ENCODE results near the gene ETFB.

The ETFB gene

DNA sequence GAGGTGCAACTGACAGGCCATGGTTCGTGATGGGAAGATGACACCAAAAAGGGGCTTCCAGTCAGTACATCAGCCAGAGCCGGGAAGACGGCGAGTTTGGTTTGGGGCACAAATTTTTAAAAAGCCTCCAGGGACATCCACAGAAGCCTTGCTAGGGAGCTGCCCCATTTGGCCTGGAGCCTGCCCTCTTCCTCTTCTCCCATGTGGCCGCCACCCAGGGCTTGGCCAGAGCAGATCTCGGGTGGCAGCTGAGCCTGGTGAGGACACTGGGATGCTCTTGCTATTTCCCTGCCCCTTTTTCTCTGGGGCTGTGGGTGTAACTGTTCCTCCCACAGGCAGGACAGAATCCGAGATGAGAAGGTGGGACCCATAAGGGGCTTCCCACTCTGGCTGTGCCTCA lies 8.2 kb downstream of the ETFB start:
- no peak for DNase-seq (ENCODE audit: extremely low read depth, low read depth)
- TF ChIP-seq, protein P1, sequence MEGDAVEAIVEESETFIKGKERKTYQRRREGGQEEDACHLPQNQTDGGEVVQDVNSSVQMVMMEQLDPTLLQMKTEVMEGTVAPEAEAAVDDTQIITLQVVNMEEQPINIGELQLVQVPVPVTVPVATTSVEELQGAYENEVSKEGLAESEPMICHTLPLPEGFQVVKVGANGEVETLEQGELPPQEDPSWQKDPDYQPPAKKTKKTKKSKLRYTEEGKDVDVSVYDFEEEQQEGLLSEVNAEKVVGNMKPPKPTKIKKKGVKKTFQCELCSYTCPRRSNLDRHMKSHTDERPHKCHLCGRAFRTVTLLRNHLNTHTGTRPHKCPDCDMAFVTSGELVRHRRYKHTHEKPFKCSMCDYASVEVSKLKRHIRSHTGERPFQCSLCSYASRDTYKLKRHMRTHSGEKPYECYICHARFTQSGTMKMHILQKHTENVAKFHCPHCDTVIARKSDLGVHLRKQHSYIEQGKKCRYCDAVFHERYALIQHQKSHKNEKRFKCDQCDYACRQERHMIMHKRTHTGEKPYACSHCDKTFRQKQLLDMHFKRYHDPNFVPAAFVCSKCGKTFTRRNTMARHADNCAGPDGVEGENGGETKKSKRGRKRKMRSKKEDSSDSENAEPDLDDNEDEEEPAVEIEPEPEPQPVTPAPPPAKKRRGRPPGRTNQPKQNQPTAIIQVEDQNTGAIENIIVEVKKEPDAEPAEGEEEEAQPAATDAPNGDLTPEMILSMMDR (IDR thresholded peaks at IDR 0.05; ENCODE audit: low read depth, low read length) = no peak

DNA sequence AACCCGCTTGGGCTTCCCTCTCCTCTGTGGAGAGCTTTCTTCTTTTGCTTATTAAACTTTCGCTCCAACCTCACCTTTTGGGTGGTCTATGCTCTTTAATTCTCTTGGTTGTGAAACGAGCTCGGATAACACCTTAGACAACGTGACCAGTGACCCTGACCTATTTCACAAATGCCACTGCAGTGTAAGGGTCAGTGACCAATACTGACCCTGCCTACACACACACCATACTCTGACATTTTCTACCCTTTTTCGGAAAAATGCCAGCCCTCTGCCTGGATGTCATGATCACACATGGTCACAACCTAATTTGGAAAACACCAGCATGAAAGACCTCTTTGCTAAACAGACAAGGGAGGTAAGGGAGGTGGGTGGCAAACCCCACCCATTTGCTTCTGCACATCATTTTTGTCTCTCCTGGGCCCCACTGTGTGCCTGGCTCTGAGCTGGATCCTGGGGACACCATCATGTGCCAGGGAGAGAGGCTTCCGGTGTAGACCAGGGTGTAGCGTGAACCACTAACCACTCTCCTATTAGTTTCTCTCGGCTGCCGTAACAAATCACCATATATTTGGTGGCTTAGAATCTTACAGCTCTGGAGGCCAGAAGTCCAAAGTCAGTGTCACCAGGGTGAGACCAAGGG lies 9.9 kb downstream of the ETFB start:
- TF ChIP-seq, protein P1 (IDR thresholded peaks at IDR 0.05; ENCODE audit: low read depth, low read length) = no peak

DNA sequence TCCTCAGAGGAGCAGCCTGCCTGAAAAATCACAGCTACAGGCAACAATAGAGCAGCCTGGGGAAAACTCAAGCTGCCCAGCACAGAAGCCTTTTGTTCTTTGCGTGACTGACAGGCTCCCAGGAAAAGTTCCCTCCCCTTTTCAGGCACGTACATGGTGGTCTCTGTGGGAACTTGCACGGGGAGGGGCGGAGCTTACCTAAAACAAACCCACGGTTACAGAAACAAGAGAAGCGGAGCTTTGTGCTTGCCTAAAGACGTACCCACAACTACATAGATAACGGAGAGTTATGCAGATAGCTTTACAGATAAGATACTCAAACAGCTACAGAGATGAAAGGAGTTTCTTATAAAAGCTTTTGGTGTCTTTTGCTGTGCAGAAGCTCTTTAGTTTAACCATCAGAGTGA lies 11.4 kb downstream of the ETFB start:
- DNase-seq (ENCODE audit: extremely low read depth, low read depth) = no peak
- TF ChIP-seq, protein P1 (IDR thresholded peaks at IDR 0.05; ENCODE audit: low read depth, low read length) = no peak

More for the DNA sequence above, 9.9 kb downstream of the ETFB start:
- no peak for DNase-seq (ENCODE audit: extremely low read depth, low read depth)

DNA sequence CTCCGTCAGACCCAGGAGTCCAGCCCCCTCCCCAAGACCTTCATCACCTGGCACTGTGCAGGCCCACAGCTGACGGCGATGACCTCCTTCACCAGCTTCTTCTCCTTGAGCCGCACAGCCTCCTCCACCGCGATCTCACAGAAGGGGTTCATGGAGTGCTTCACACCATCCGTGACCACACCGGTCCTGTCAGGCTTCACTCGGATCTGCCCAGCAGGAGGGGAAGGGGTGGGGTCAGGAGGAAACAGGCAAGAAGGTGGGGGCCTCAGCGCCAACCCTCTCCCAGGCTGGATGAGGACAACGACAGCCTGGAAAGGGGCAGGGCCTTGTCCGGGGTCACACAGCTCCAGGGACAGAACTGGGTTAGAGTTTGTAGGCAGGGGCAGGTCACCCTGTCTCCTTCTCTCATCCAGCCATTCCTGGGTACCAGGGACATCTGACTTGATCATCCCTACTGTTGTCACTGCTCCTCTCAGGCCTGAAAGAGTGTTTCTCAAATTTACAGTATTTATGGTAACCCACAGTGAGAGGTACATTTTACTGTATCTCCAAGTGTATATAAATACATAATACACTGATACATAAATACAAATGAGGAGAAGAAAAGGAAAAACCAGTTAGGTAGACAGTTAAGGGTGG lies 12.0 kb downstream of the ETFB start:
- no peak for DNase-seq (ENCODE audit: extremely low read depth, low read depth)
- TF ChIP-seq, protein P1 (IDR thresholded peaks at IDR 0.05; ENCODE audit: low read depth, low read length) = no peak

DNA sequence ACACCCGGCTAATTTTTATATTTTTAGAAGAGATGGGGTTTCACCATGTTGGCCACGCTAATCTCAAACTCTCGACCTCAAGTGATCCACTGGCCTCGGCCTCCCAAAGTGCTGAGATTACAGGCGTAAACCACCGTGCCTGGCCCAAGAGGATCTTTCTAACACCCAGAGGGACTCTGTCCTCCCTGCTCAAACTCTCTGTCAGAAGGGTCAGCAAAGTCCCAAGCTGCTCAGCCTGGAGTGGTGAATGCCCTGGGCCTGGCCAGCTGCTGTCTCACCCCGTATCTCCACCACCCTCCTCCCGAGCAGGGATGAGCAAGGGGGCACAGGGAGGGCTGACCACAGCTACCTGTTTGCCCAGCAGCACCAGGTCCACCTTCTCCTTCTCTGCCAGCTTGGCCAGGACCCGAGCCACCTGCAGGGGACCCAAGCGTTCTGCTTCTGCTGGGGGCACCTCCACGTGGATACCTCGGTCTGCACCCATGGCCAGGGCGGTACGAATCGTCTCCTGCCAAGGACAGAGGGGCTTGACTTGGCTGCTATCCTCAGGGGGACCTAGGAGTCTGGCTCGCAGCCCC lies 13.3 kb downstream of the ETFB start:
- DNase-seq (ENCODE audit: extremely low read depth, low read depth) = no peak
- TF ChIP-seq, protein P1 (IDR thresholded peaks at IDR 0.05; ENCODE audit: low read depth, low read length) = no peak

DNA sequence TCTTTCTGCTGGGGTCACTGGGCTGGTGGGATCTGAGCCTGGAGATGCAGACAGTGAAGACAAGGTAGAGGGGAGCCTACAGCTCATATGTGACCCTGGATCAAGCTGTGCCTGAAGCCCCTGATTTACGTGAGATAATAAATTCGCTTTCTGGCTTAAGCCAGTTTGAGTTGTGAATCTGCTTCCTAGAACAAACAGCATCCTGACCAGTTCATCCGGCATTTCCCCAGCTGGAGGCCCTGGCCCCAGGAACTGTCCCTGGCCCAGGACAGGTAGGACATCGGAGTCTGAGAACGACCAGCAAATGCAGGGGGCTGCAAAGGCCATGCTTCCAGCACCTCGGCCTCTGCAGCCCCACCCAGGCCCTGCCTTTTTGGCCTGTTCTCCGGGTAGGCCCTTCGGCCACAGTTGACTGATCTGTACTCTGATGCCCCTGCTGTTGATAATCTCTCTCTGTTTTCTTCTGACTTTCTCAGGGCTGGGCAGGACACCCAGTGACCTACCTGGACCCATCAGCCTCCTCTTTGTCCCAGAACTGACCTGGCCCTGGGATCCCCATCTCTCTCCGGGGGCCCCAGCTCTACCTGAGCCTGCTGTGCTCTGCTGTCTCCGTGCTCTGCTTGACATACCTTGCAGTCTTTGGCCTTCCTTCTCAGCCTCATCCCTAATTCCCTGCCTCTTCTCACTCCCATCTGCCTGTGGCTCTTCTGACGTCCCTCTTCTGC lies 14.8 kb downstream of the ETFB start:
- DNase-seq (ENCODE audit: extremely low read depth, low read depth) = no peak
- TF ChIP-seq, protein P1 (IDR thresholded peaks at IDR 0.05; ENCODE audit: low read depth, low read length) = no peak
